Measurements from ENCODE around the gene ATG7. TPM values are rescaled to one million over a fixed set of nuclear protein-coding genes. Genes with fewer than 3 reads are reported as not detected.
"Not testable (repeated sequence)": the region's sequence is repeated elsewhere in the genome, so short reads cannot be mapped to it uniquely, and the experiment has no call there.

Gene ATG7
- polyA plus RNA-seq, 4 donors, result 23.6 to 26.9 (median 25.2) TPM

DNA sequence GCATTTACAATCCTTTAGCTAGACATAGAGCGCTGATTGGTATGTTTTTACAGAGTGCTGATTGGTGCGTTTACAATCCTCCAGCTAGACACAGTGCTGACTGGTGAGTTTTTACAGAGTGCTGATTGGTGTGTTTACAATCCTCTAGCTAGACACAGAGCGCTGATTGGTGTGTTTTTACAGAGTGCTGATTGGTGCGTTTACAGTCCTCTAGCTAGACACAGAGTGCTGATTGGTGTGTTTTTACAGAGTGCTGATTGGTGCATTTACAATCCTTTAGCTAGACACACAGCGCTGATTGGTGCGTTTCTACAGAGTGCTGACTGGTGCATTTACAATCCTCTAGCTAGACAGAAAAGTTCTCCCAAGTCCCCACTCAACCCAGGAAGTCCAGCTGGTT lies 76.7 kb downstream of the ATG7 start:
- DNase-seq (ENCODE audit: low read depth in 4 of 4, low spot score in 2 of 4), result not testable (repeated sequence)

DNA sequence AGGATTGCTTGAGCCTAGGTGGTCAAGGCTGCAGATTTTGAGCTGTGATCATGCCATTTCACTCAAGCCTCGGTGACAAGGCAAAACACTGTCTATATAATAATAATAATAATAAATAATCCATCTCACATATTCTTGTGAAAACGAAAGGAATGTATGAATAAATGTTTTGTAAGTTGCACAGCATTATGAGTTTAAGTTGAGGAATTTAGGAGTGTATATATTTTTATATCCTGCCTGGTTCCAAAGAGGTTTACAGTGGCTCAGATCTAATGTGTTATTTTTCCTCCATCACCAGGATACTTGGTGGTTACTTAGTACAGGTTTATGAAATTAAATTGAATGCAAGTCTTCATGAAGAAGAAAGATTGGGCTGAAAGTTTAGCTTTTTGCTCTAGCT lies 77.2 kb downstream of the ATG7 start:
- no peak for DNase-seq (ENCODE audit: low read depth in 4 of 4, low spot score in 2 of 4)

DNA sequence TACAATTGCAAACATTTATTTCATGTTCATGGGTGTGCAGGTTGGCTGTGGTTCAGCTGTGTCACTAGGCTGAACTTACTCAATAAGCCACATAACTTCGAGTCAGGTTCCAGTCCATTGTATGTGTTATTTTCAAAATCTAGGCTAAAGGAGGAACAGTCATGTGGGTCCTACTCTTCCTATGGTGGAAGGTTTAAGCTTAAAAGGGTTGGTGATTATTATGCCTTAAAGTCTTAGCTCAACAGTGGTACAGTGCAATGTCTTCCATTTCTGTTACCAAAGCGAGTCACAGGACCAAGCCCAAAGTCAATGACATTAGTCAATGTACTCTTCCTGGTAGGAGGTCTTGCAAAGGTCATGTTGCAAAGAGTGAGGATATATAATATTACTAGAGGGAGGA lies 78.2 kb downstream of the ATG7 start:
- DNase-seq (ENCODE audit: low read depth in 4 of 4, low spot score in 2 of 4), result no peak

DNA sequence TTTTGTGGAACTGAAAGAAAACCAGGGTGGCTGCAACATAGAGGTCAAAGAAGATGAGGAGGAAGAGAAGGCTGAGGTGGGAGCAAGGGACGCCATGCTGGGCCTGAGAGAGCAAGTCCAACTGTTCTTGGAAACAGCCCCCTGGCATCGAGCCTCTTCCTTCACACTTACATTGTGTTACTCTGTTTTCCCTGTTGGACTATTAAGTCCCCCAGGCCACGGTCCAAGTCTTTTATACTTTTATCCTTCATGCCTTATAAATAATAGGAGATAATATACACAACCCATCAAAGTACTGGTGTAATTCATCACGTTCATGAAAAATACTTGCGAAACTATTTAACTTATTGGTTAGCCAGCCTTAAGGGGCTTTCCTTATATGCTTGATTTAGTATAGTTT lies 79.3 kb downstream of the ATG7 start:
- DNase-seq (ENCODE audit: low read depth in 4 of 4, low spot score in 2 of 4), result no peak

DNA sequence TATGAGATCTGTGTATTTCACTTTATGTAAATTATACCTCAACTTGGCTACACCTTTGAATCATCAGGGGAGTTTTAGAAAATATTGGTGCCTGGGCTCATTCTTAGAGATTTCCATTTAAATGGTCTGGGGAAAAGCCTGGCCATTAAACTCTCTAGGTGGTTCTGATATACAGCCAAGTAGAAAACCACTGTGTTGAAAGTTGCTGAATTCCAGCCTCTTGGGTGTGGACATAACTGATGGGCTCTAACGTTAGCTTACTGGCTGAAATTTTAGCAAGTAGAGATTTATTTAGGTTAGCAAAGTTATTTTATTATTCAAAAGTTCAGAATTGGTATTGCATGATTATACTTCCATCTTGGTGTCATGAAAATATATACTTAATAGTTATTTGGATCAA lies 84.1 kb downstream of the ATG7 start:
- DNase-seq (ENCODE audit: low read depth in 4 of 4, low spot score in 2 of 4), result no peak

DNA sequence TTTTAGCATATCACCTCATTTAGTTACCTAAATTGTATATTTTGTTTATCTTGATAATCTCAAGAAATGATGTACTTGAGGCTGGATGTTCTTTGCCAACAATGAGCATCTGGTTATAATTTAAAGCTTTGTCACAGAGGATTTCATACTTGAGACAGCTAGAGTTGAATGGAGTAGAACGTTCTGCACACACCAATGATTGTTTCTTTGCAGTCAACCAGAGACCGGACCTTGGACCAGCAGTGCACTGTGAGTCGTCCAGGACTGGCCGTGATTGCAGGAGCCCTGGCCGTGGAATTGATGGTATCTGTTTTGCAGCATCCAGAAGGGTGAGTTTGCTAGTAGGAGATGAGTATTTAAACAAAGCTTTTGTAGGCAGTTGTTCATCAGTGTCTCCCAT lies 90.4 kb downstream of the ATG7 start:
- no peak for DNase-seq (ENCODE audit: low read depth in 4 of 4, low spot score in 2 of 4)

DNA sequence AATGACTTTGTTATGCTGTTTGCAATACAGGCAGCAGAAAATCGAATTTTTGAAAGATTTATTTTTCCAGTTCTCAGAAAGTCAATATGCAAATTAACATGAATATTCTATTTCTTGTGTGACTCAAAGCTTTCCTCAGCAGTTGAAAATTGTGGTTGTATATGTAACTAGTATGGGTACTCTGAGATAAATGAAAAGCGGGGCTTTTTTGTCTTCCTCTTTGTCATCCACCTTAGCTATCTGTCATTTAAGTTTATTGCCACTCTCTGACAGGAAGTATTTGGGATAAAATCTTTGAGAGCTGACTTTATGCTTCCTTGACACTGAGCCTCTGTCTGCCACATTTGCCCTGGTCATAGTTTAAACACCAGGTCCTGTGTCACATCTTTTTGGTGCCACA lies 91.5 kb downstream of the ATG7 start:
- no peak for DNase-seq (ENCODE audit: low read depth in 4 of 4, low spot score in 2 of 4)

DNA sequence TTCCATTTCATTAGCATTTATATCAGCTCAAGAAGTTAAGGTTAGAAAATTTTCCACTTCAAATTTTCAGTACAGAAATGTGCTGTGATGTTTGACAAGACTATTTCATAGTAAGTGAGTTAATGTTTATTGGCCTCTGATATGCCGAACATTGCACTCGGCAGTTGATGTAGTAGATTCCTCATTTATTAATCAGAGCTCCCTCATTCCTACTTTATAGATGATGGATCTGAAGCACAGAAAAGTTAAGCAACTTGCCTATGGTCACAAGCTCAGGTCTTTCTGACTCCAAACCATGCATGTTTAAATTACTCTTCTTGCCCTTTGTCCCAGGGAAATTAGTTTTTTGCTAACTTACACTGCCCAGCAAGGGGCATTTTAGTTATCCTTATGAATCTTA lies 92.0 kb downstream of the ATG7 start:
- no peak for DNase-seq (ENCODE audit: low read depth in 4 of 4, low spot score in 2 of 4)

DNA sequence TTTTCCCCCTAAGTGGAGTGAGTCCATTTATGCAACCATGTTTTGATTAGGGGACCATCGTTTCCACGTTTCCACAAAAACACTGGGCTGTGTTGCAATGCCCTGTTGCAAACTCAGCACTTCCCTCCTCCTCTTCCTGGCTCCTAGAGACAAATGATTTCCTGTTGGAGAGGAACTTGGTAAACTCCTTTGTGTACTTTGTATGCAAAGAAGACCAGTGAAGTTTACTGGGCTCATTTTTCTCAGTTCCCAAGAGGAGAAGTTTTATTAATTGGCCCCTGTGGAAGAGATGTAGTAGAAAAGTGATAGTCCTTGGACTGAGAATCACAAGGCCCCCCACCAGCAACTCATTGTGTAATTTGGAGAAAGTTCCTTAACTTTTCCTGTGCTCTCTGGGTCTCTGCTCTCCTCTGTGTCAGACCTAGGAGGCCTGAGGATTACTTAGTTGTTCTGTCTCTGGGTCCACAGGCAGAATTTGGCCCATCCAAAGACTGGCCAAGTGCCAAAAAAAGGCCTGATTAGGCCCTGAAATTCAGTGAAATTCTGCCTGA lies 95.0 kb downstream of the ATG7 start:
- DNase-seq (ENCODE audit: low read depth in 4 of 4, low spot score in 2 of 4), result no peak

DNA sequence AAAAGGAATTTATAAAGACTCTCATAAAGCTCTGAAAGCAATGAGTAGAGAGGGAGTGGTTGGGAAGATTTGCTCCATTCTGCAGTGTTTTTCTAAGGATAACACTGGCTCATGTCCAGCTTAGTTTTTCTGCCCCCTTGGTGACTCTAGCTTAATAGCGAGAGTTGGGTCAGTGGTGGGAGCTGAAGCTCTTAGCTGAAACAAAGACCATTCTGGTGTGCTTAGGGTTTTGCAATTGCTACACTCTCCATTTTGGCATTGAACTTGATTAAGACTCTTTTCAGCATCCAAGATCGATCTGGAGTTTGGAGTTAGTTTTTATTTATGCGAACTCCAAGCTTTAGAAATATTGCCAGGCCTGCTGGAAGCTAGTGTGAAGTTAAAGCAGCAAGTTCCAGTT lies 98.0 kb downstream of the ATG7 start:
- DNase-seq (ENCODE audit: low read depth in 4 of 4, low spot score in 2 of 4), result no peak

DNA sequence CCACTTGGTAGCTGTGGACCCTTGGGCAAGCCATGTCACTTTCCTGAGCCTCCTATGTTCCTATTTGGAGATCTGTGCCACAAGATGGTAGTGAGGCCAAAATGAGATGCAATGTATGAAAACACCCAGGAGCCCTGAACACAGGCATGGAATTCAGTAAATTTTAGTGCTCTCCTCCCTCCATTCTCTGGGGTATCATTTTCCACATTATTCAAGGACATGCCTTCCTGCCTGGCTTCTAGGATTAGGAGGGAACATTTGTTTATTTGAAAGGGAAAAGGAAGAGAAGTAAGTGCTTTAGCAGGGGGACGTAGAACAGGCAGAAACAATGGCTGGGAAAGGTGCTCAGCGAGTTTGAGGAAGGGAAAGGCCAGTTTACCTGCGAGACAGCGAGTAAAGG lies 98.8 kb downstream of the ATG7 start:
- DNase-seq (ENCODE audit: low read depth in 4 of 4, low spot score in 2 of 4), result no peak

DNA sequence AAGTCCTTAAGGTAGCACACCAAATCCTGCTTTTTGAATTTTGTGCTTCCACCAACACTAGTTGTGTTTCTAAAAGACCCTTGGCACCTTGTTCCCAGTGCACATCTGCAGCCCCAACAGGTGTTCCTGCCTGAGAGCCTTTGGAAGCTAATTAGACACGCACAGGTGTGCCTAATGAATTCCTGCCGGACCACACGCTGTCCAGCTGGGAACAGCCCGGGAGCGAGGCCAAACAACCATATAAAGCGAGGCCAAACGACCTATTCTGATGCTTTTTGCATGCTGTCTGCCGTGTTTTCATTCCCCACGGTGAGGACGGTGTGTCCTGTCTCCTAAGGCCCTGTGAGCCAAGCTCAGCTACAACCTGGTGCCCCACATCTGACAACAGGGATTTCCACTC lies 99.5 kb downstream of the ATG7 start:
- DNase-seq (ENCODE audit: low read depth in 4 of 4, low spot score in 2 of 4), result no peak

DNA sequence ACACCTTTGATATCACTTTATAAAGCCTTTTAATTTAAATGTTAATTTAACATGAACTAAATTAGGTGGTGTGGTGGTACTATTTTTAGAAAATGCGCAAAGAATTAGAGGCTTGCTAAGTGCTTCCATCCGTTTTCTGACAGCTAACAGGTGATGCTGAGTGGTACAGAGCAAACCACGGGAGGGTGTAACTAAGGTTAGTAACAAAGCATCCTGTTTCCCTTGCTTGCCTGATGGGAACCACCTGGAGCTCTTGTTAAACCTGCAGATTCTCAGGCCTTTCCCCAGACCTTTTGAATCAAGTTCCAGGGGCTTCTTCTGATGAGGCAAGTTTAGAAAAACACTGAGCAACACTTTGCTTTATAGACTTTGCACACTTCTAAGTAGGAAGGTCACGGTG lies 101.0 kb downstream of the ATG7 start:
- DNase-seq (ENCODE audit: low read depth in 4 of 4, low spot score in 2 of 4), result no peak

DNA sequence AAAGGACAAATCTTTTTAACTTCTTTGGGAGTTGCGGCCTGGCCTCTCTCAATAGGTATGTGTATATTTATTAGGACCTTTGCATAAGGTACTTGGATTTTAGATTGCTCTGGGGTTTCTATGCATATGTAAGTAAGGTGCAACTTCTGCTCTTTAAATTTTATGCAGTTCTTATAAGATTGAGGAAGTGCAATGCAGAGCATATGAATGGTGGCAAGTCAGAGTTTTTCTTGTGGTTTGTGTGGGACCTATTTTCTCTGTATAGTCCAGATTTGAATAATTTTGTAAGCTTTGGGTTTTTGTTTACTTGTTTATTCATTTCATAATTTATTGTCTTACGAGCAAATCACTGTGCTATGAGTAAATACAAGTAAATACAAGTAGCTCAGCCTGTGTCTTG lies 101.5 kb downstream of the ATG7 start:
- DNase-seq (ENCODE audit: low read depth in 4 of 4, low spot score in 2 of 4), result no peak

DNA sequence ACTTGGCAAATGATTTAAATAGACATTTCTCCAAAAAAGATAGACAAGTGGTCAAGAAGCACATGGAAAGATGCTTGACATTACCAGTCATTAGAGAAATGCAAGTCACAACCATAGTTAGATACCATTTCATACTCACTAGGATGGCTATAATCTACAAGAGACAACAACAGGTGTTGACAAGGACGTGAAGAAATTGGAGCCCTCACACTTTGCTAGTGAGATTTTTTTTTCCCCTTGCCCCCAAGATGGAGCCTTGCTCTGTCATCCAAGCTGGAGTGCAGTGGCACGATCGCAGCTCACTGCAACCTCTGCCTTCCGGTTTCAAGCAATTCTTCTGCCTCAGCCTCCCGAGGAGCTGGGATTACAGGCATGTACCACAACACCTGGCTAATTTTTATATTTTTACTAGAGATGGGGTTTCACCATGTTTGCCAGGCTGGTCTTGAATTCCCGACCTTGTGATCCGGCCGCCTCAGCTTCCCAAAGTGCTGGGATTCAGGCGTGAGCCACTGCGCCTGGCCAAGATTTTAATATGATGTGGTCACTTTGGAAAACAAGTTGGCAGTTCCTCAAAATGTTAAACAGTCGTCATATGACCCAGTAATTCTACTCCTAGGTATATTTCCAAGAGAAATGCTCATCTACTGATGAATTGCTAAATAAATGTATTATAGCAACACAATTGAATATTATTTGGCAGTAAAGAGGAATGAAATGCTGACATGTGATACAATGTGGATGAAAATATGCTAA lies 103.3 kb downstream of the ATG7 start:
- DNase-seq (ENCODE audit: low read depth in 4 of 4, low spot score in 2 of 4), result no peak

DNA sequence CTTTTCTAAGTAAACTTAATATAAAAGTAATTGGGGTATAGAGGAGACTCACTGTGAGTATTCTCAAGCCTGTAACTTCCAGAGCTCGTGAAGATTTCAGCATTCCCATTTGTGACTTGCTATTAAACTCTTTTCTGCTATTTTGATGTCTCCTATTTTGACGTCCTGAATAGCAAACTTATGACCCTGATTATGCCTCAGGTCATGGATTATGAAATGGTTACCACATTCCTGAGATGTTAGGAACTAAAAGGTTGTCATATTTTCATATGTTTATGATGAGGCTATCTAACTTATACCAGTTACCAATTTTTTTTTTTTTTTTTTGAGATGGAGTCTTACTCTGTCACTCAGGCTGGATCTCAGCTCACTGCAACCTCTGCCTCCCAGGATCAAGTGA lies 105.5 kb downstream of the ATG7 start:
- no peak for DNase-seq (ENCODE audit: low read depth in 4 of 4, low spot score in 2 of 4)

DNA sequence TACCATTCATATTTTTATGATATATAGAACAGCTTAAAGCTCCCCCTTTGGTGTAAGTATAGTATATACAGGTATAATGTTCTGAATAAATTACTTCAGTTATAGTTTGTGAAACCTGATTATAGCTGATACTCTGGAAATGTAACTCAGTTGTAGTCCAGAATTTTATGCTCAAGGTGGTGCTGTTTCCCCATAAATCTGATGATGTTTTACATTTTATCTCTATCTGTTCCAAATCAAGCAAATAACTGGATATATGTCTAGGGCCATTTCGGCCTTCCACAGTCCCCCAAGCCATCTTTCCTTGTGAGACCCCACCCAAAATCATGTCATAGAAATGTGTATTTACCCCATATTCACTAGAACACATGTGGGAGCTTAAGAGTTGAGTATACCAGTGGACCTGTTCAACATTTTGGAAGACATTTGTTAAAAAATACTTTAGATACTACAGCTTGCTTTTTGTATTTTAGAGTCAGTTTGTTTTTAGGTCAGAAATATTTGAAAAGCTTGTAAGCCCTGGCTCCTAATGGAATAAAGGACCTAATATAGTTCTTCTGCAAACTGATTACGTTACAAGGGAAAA lies 107.1 kb downstream of the ATG7 start:
- DNase-seq (ENCODE audit: low read depth in 4 of 4, low spot score in 2 of 4), result no peak

DNA sequence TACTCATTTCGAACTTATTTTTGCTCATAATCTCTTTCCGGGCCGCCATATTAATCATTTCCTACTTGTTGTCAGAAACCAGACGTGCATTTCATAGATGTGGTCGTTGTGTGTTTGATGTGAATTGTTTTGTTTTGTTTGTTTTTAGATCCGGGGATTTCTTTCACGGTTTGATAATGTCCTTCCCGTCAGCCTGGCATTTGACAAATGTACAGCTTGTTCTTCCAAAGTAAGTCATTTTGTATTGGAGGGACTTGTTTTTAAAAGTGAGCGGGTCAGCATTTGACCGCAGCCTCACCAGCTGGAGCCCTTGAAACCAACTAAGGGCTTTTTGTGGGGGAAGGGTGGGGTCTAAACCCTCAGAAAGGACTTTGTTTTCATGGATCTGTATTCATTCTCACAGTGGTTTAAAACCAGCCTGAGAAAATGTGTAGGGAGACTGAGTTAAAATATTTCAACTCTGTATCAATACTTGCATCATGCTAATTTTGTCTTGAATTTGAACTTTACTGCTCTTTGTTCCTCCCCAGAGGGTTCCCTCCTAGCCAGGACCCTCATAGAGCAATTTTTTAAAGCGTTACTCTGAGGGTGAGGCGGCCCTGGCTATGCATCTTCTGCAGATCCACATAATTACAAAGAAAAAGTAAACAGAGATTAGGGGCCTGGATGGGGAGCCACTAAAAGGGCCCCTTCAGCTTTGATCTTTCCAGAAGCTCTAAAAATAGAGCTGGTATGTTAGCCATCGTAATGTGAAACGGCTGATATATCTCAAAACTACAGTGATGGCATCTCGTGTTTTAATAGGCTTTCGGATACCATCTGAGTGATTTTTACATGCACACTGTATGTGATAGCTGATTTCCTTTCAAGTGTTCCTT lies 107.9 kb downstream of the ATG7 start:
- no peak for DNase-seq (ENCODE audit: low read depth in 4 of 4, low spot score in 2 of 4)

DNA sequence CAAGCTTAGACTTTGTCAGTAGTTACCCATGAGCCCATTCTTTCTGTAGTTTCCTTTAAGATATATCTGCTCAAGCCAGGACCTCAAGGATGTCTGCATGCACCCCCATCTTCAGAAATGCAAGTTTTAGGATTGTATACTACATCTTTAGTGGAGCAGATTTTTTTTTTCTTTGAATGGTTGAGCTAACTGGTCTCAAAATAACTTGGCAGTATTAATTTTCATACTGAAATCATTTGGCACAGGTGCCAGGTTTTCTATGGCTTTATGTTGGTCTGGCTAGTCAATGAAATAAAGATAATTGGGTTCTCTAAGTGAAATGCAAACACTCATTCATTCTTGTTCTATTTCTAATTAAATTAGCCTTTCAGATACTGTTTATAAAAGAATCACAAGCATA lies 108.9 kb downstream of the ATG7 start:
- DNase-seq (ENCODE audit: low read depth in 4 of 4, low spot score in 2 of 4), result no peak

DNA sequence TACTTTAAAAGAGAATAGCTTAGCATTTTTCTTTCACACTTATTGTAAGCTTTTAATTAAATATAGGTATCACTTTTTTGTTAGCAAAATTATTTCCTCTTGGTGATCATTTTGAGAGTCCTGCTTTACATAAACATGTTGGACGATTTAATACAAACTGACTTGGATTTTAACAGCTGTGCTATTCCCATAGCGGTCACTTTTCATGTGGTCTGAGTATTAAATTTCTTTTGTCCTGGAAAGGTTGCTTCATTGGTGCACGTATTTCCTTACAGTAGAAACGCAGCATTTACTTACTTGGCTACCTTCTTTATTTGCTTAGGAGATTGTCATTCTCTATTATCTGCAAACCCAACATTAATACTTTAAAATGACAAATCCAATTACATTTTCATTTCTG lies 109.4 kb downstream of the ATG7 start:
- no peak for DNase-seq (ENCODE audit: low read depth in 4 of 4, low spot score in 2 of 4)

DNA sequence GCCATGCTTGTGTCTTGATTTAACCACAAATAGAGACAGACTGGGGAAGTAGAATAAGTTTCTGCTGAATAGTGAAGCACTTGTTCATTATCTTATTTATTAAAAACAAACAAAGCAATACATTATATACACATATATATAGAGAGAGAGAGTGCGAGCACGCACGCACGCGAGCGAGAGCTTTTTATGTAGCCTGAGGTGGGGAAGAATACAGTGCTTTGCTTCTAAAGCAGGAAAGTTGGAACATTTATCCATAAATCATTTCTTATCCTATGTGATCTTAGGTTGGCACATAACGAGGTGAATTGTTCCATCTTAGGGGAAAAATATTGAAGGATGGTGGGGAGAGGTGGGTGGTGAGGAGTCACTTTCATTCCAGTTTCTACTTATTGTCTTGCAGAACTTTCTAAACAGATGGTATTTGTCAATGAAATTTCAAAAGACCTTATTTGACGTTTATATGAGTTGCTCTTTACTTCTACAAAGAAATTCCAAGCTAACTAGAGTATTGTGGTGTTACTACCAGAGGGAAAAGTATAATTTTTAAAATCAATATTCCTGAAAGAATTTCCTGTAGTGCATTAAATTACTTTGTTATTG lies 110.0 kb downstream of the ATG7 start:
- no peak for DNase-seq (ENCODE audit: low read depth in 4 of 4, low spot score in 2 of 4)
